OCI-LY3 (cell line): Measurements from ENCODE around the gene MUC4.
"Not testable (repeated sequence)": the region's sequence is repeated elsewhere in the genome, so short reads cannot be mapped to it uniquely, and the experiment has no call there.

Experiments
- EZH2phosphoT487 ChIP-seq: fragments of 200-600 bp; shearing (Covaris generic); IDR thresholded peaks from 2 replicates; pipeline ENCODE4 v1.6.1; 2018; ENCODE audit warnings: antibody characterized with exemption, mixed run types, low read depth
- TF ChIP-seq, protein P1 (sequence below): fragments of 200-600, 300-600 bp; sonication (generic); IDR thresholded peaks from 2 replicates; pipeline ENCODE4 v1.5.1; 2014; ENCODE audit warnings: antibody characterized with exemption, low read length, low read depth

DNA sequence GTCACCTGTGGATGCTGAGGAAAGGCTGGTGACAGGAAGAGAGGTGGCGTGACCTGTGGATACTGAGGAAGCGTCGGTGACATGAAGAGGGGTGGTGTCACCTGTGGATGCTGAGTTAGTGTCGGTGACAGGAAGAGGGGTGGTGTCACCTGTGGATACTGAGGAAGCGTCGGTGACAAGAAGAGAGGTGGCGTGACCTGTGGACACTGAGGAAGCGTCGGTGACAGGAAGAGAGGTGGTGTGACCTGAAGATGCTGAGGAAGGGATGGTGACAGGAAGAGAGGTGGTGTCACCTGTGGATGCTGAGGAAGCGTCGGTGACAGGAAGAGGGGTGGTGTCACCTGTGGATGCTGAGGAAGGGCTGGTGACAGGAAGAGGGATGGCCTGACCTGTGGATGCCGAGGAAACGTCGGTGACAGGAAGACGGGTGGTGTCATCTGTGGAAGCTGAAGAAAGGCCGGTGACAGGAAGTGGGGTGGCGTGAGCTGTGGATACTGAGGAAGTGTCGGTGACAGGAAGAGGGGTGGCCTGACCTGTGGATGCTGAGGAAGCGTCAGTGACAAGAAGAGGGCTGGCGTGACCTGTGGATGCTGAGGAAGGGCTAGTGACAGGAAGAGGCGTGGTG is 25.8 kb downstream of the MUC4 start:
- TF ChIP-seq, protein P1, sequence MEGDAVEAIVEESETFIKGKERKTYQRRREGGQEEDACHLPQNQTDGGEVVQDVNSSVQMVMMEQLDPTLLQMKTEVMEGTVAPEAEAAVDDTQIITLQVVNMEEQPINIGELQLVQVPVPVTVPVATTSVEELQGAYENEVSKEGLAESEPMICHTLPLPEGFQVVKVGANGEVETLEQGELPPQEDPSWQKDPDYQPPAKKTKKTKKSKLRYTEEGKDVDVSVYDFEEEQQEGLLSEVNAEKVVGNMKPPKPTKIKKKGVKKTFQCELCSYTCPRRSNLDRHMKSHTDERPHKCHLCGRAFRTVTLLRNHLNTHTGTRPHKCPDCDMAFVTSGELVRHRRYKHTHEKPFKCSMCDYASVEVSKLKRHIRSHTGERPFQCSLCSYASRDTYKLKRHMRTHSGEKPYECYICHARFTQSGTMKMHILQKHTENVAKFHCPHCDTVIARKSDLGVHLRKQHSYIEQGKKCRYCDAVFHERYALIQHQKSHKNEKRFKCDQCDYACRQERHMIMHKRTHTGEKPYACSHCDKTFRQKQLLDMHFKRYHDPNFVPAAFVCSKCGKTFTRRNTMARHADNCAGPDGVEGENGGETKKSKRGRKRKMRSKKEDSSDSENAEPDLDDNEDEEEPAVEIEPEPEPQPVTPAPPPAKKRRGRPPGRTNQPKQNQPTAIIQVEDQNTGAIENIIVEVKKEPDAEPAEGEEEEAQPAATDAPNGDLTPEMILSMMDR, result not testable (repeated sequence)
- TF ChIP-seq EZH2phosphoT487, result not testable (repeated sequence)
